Measurements from ENCODE around the gene TIMM44.
"Not testable (repeated sequence)": the region's sequence is repeated elsewhere in the genome, so short reads cannot be mapped to it uniquely, and the experiment has no call there.

Gene TIMM44

GRCh38 chr19:7968008-7968795 lies 24.7 kb upstream of the TIMM44 start:
- Mint-ChIP-seq H3K4me3 (no peak overlapping the region), H3K27me3 (ENCODE audit: low read depth) (no peaks in the 10 kb centered on the region), H3K27ac (no peak overlapping the region), H3K9me3 (no peaks in the 10 kb centered on the region), H3K4me1 (ENCODE audit: low read depth) (no peaks in the 10 kb centered on the region), H3K36me3 (ENCODE audit: low read depth) (peaks cover 15% of the 10 kb centered on the region)

GRCh38 chr19:7965921-7966665 lies 22.6 kb upstream of the TIMM44 start:
- no peak overlapping the region for H3K27ac Mint-ChIP-seq
- no peak overlapping the region for H3K4me3 Mint-ChIP-seq
- H3K9me3 Mint-ChIP-seq, result no peaks in the 10 kb centered on the region
- peaks cover 20% of the 10 kb centered on the region for H3K36me3 Mint-ChIP-seq (ENCODE audit: low read depth)
- no peaks in the 10 kb centered on the region for H3K27me3 Mint-ChIP-seq (ENCODE audit: low read depth)
- no peaks in the 10 kb centered on the region for H3K4me1 Mint-ChIP-seq (ENCODE audit: low read depth)

DNA sequence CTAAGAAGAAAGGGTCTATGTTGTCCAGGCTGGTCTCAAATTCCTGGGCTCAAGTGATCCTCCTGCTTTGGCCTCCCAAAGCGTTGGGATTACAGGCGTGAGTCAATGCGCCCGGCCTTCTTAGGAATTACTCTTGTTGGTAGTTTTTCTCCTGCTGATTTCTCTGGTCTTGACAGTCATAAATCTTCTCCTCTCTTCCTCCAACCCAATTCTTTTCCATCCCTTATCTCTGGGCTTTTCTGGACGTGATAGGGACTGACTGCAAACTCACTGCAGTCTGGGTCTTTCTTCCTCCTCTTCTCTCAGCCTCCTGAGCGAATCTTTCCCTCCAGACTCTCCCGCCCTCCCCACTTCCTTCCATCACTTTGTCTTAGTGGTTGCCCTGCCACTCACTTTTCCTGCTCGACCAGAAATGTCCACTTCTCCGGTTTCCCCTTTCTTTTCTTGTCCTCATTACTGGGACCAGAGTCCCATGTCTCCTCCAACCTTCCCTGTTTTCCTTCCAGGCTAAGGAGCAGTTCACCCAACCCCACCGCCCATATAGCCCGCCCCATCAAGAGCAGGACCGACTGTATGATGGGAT lies 21.9 kb upstream of the TIMM44 start:
- no peaks in the 10 kb centered on the region for H3K27me3 Mint-ChIP-seq (ENCODE audit: low read depth)
- H3K4me1 Mint-ChIP-seq (ENCODE audit: low read depth), result no peaks in the 10 kb centered on the region
- H3K27ac Mint-ChIP-seq, result no peak overlapping the region
- no peak overlapping the region for H3K4me3 Mint-ChIP-seq
- H3K36me3 Mint-ChIP-seq (ENCODE audit: low read depth), result peaks cover 20% of the 10 kb centered on the region
- H3K9me3 Mint-ChIP-seq, result no peaks in the 10 kb centered on the region

- H3K27me3 Mint-ChIP-seq (ENCODE audit: low read depth), result no peaks in the 10 kb centered on the region
- H3K36me3 Mint-ChIP-seq (ENCODE audit: low read depth), result peaks cover 19% of the 10 kb centered on the region
- H3K27ac Mint-ChIP-seq, result no peak overlapping the region
- no peaks in the 10 kb centered on the region for H3K4me1 Mint-ChIP-seq (ENCODE audit: low read depth)
- H3K4me3 Mint-ChIP-seq, result no peak overlapping the region
- no peaks in the 10 kb centered on the region for H3K9me3 Mint-ChIP-seq
Measured at GRCh38 chr19:7963566-7963965, 20.1 kb upstream of the TIMM44 start.

DNA sequence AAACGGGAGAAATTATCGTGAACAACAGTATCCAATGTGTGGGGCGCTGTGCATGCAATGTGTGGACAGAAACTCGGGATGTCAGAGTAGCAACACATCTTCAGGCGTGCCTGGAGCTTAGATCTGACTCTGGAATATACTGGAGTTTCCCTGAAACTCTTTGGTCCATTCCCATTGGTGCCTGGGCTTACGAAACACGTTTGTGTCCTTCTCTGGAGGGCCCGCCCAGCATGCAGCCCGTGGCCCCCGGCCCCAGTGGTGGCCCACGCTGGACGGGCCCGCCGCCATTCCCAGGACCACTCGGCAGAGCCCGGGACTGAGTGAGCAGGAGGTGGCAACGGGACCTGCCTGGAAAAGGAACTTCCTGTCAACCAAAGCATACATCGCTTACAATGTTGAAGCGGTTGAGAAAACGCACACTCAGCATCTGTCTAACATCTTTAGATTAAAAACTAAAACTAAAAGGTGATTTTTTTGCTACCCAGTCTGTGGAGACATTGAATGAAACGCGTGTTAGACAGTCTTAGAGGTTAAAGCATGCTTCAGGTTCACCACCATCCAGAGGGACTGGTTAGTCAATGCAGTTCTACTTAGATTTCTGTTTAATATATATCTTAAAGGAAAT lies 19.3 kb upstream of the TIMM44 start:
- H3K4me1 Mint-ChIP-seq (ENCODE audit: low read depth), result no peaks in the 10 kb centered on the region
- H3K9me3 Mint-ChIP-seq, result no peaks in the 10 kb centered on the region
- H3K4me3 Mint-ChIP-seq, result no peak overlapping the region
- peaks cover 19% of the 10 kb centered on the region for H3K36me3 Mint-ChIP-seq (ENCODE audit: low read depth)
- no peak overlapping the region for H3K27ac Mint-ChIP-seq
- H3K27me3 Mint-ChIP-seq (ENCODE audit: low read depth), result no peaks in the 10 kb centered on the region

DNA sequence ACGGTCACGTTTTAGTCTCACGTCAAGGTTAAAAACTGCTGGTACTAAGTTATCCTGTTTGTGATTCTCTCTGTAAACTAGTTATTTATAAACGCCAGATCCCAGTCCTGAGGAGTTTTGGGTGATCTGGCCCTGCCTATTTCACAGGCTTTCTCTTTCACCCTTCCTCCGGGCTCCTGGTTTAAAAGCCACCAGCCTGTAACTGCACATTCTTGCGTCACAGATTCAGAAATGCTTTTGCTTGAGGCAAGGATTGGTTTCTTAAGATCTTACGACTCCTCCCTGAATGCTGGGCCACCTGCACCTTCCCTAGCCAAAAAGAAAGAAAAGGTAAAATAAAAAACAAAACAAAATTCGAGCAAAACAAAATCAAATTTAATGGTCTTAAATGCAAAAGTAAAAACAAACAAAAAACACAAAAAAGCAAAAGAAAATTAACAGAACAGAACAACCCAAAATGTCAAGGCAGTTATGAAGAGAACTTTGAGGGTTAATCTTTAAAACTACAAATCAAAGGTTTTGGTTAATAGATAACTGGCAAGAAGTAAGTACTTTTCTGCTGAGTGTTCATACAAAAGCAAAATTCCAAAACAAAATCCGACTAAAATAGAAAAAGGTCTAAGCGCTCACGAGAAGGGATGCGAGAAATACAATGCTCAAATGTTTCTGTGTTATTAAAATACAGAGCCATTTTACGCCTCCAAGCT lies 18.6 kb upstream of the TIMM44 start:
- Mint-ChIP-seq H3K36me3 (ENCODE audit: low read depth) (peaks cover 17% of the 10 kb centered on the region), H3K4me3 (no peak overlapping the region), H3K27ac (no peak overlapping the region), H3K4me1 (ENCODE audit: low read depth) (no peaks in the 10 kb centered on the region), H3K27me3 (ENCODE audit: low read depth) (no peaks in the 10 kb centered on the region), H3K9me3 (no peaks in the 10 kb centered on the region)

DNA sequence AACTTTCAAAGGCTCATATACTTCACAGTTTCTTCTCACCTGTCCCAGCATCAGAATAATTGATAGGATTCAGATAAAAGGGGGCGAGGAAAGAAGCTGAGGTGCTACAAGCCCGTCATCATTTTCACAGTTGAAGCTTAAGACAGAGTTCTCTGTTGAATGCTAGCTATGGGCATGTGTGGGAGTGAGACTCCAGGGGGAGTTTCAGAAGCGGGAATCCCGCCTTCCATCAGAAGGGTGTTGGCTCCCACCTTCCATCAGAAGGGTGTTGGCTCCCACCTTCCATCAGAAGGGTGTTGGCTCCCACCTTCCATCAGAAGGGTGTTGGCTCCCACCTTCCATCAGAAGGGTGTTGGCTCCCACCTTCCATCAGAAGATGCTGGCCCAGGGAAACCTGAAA lies 17.6 kb upstream of the TIMM44 start:
- H3K4me1 Mint-ChIP-seq (ENCODE audit: low read depth); H3K4me3 Mint-ChIP-seq; H3K27me3 Mint-ChIP-seq (ENCODE audit: low read depth); H3K9me3 Mint-ChIP-seq; H3K27ac Mint-ChIP-seq: not testable (repeated sequence)
- peaks cover 12% of the 10 kb centered on the region for H3K36me3 Mint-ChIP-seq (ENCODE audit: low read depth)

- H3K27ac Mint-ChIP-seq, result no peak overlapping the region
- no peaks in the 10 kb centered on the region for H3K4me1 Mint-ChIP-seq (ENCODE audit: low read depth)
- H3K27me3 Mint-ChIP-seq (ENCODE audit: low read depth), result no peaks in the 10 kb centered on the region
- peaks cover 9% of the 10 kb centered on the region for H3K36me3 Mint-ChIP-seq (ENCODE audit: low read depth)
- no peaks in the 10 kb centered on the region for H3K9me3 Mint-ChIP-seq
- no peak overlapping the region for H3K4me3 Mint-ChIP-seq
Measured at GRCh38 chr19:7959211-7959610, 15.7 kb upstream of the TIMM44 start.

GRCh38 chr19:7955696-7956095 lies 12.2 kb upstream of the TIMM44 start:
- Mint-ChIP-seq H3K27me3 (ENCODE audit: low read depth) (no peaks in the 10 kb centered on the region), H3K27ac (no peak overlapping the region), H3K36me3 (ENCODE audit: low read depth) (peaks cover 1% of the 10 kb centered on the region), H3K9me3 (no peaks in the 10 kb centered on the region), H3K4me3 (no peak overlapping the region), H3K4me1 (ENCODE audit: low read depth) (no peaks in the 10 kb centered on the region)

- no peaks in the 10 kb centered on the region for H3K36me3 Mint-ChIP-seq (ENCODE audit: low read depth)
- H3K4me3 Mint-ChIP-seq, result no peak overlapping the region
- H3K4me1 Mint-ChIP-seq (ENCODE audit: low read depth), result no peaks in the 10 kb centered on the region
- H3K27me3 Mint-ChIP-seq (ENCODE audit: low read depth), result no peaks in the 10 kb centered on the region
- H3K27ac Mint-ChIP-seq, result no peak overlapping the region
- no peaks in the 10 kb centered on the region for H3K9me3 Mint-ChIP-seq
Measured at GRCh38 chr19:7953576-7953975, 10.1 kb upstream of the TIMM44 start.

DNA sequence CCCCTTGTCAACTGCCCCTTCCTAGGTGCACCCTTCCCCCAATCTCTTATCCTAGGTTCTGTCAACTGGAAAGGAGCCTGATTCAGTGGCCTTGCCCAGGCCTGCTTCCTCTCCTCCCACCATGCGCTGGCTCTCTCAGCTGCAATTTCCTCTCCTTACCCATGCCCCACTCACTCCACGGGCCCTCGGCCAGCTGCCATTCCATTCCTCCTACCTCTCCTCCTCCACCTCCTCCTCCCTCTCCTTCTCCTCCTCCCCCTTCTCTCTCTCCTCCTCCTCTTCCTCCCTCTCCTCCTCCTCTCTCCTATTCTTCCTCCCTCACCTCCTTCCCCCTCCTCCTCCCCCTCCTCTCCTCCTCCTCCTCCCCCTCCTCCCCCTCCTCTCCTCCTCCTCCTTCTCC lies 9.6 kb upstream of the TIMM44 start:
- no peaks in the 10 kb centered on the region for H3K4me1 Mint-ChIP-seq (ENCODE audit: low read depth)
- no peak overlapping the region for H3K27ac Mint-ChIP-seq
- no peaks in the 10 kb centered on the region for H3K27me3 Mint-ChIP-seq (ENCODE audit: low read depth)
- H3K9me3 Mint-ChIP-seq, result no peaks in the 10 kb centered on the region
- H3K4me3 Mint-ChIP-seq, result no peak overlapping the region
- no peaks in the 10 kb centered on the region for H3K36me3 Mint-ChIP-seq (ENCODE audit: low read depth)

GRCh38 chr19:7947939-7948338 lies 4.5 kb upstream of the TIMM44 start:
- Mint-ChIP-seq H3K27ac (no peak overlapping the region), H3K9me3 (no peaks in the 10 kb centered on the region), H3K4me1 (ENCODE audit: low read depth) (peaks cover 9% of the 10 kb centered on the region), H3K27me3 (ENCODE audit: low read depth) (no peaks in the 10 kb centered on the region), H3K36me3 (ENCODE audit: low read depth) (no peaks in the 10 kb centered on the region), H3K4me3 (no peak overlapping the region)

DNA sequence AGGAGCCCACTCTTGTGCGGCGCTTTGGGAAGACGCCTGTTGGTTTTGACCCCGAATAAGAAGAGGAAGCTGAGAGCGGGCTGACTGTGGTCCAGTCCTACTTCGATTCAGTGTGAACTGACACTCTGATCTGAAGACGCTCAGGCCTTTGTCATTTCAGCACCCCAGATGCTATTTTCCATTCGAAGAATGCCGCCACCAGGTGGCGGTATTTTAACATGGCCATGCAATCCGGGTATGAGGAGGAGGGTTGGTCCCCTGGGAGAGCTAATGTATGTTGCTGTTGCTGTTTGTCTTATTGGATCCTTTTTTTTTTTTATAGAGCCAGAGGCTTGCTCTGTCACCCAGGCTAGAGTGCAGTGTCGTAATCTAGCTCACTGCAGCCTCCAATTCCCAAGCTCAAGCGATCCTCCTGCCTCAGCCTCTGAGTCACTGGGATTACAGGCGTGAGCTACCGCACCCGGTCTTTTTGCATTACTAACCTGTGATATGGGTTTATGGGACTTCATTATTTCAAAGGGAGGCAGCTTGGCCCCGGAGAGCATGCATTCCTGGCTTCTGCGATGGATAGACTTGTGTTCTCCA lies 803 bp upstream of the TIMM44 start:
- peaks cover 17% of the 10 kb centered on the region for H3K4me1 Mint-ChIP-seq (ENCODE audit: low read depth)
- H3K9me3 Mint-ChIP-seq, result no peaks in the 10 kb centered on the region
- H3K27ac Mint-ChIP-seq, result peak overlapping the region; percentile 97
- H3K4me3 Mint-ChIP-seq, result peak overlapping the region; percentile 91
- no peaks in the 10 kb centered on the region for H3K27me3 Mint-ChIP-seq (ENCODE audit: low read depth)
- peaks cover 7% of the 10 kb centered on the region for H3K36me3 Mint-ChIP-seq (ENCODE audit: low read depth)

DNA sequence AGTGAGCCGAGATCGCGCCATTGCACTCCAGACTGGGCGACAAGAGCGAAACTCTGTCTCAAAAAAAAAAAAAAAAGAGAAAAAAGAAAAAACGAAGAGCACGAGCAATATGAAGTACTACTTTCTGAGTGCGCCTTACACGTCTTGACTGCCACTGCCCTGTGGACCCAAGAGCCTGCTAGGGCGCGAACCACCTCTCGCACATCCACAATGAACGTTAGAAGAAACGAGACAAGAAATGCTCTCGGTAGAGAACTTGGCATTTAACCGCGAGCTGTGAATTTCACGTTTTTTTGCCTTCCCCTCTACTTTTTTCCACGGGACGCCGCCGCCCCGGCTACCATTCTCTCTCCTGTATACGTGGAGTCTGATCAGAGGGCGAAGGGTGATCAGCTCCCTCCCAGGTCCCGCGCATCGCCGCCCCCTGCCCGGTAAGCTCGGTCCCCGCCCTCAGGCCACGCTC lies 454 bp downstream of the TIMM44 start:
- Mint-ChIP-seq H3K9me3 (no peaks in the 10 kb centered on the region), H3K27me3 (ENCODE audit: low read depth) (no peaks in the 10 kb centered on the region), H3K4me1 (ENCODE audit: low read depth) (peaks cover 17% of the 10 kb centered on the region), H3K27ac (peak overlapping the region; percentile 97), H3K4me3 (peak overlapping the region; percentile 91), H3K36me3 (ENCODE audit: low read depth) (peaks cover 9% of the 10 kb centered on the region)
